ENCODE measurements around the gene MYBPHL.
"Not testable (repeated sequence)": the region's sequence is repeated elsewhere in the genome, so short reads cannot be mapped to it uniquely, and the experiment has no call there.

MYBPHL gene

DNA sequence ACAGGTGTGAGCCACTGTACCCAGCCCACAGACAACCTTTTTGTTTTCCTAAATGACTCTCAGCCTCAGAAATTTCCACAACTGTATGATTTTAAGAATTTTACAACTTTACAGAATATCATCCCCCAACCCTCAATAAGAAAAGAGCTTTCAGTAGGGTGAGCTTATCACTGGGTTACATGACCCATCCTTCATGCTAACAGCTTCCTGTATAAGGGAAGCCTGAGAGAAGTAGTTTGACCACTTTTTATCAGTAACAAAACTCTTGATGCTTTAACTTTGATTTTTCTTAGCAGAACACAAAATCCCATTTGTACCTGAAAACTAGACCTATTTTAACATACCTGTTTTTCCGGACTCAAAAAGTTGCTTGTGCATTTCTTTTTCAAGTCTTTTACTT, 9.7 kb upstream of the MYBPHL start:
- no peaks in the 10 kb centered on the region for H3K27me3 Mint-ChIP-seq
- H3K4me3 Mint-ChIP-seq, result no peak overlapping the region
- H3K27ac Mint-ChIP-seq, result no peak overlapping the region
- H3K36me3 Mint-ChIP-seq (ENCODE audit: low read depth), result no peaks in the 10 kb centered on the region
- no peaks in the 10 kb centered on the region for H3K9me3 Mint-ChIP-seq
- no peaks in the 10 kb centered on the region for H3K4me1 Mint-ChIP-seq (ENCODE audit: low read depth)

DNA sequence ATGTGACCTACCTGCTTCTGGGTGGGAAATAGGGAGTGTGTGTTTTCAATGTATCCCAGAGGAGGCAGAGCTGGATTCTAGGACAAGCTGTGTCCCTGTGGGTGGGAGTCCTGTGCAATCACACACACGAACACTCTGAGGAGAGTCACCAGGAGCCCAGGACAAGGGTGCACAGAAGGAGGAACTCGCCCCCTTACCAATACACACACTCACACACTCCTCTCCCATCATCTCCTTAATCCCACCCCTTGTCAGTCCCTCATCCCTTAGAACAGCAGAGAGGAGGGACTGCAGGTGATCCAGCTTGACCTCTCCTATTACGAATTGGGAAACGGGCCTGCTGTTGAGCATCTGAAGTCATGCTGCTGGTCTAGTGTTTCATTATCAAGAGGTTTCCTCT, 8.5 kb upstream of the MYBPHL start:
- H3K9me3 Mint-ChIP-seq, result no peaks in the 10 kb centered on the region
- no peaks in the 10 kb centered on the region for H3K4me1 Mint-ChIP-seq (ENCODE audit: low read depth)
- no peak overlapping the region for H3K4me3 Mint-ChIP-seq
- no peak overlapping the region for H3K27ac Mint-ChIP-seq
- no peaks in the 10 kb centered on the region for H3K27me3 Mint-ChIP-seq
- H3K36me3 Mint-ChIP-seq (ENCODE audit: low read depth), result no peaks in the 10 kb centered on the region

DNA sequence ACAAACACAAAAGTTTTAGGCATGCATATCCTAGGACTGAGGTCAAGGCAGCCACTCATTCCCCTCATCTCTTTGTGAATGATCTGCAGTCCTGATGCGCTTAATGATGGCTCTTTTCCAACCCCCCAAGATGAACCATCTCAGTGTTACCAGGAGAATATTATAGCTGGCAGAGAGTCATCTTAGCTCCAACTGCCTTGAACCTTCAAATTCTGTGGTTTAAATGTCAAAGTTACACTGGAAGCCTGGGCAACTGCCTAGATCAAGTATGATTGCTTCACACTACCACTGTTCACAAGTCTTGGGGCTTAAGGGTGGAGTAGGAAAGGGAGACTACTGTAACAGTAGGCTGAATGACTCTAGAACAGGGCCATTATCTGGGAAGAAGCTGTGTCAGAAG, 8.0 kb upstream of the MYBPHL start:
- Mint-ChIP-seq H3K4me3 (no peak overlapping the region), H3K4me1 (ENCODE audit: low read depth) (no peaks in the 10 kb centered on the region), H3K27me3 (no peaks in the 10 kb centered on the region), H3K9me3 (no peaks in the 10 kb centered on the region), H3K36me3 (ENCODE audit: low read depth) (no peaks in the 10 kb centered on the region), H3K27ac (no peak overlapping the region)

DNA sequence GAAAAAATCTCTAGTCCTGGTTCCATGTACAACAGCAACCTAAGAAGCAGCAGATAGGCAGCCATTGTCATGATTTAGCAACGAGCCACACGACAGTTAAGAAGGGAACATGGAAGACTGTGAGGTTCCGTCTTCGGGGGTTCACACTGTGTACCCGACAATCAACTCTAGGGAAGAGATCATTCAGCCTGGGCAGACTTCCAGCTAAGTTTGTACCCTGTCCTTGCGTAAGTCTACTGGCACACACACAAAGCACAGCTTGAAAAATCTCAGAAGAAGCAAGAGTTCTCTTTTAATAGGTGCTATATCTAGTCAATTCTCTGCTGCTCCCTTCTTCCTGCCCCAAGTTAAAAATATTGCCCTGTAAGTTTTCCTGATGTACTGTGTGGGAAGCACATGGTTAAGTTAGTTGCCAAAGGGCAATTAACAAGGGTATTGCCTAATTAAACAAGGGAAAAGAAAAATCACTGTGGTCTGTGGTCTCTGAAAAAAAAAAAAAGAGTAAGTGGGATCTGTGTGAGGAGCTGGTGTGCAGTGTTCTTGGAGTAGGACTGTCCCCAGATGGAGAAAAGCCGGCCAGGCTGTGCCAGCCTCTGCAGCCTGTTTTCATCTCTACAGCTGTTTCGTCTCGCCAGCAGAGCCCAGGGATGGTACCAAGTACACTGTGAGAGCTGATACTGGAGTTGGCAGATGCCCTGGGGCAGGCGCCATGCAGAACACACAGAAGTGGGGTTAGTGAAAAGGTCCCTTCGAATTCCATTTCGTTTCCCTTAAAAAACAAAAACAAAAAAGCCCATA, 6.4 kb upstream of the MYBPHL start:
- Mint-ChIP-seq H3K36me3 (ENCODE audit: low read depth) (no peaks in the 10 kb centered on the region), H3K4me3 (no peak overlapping the region), H3K27me3 (no peaks in the 10 kb centered on the region), H3K27ac (no peak overlapping the region), H3K9me3 (no peaks in the 10 kb centered on the region), H3K4me1 (ENCODE audit: low read depth) (no peaks in the 10 kb centered on the region)

DNA sequence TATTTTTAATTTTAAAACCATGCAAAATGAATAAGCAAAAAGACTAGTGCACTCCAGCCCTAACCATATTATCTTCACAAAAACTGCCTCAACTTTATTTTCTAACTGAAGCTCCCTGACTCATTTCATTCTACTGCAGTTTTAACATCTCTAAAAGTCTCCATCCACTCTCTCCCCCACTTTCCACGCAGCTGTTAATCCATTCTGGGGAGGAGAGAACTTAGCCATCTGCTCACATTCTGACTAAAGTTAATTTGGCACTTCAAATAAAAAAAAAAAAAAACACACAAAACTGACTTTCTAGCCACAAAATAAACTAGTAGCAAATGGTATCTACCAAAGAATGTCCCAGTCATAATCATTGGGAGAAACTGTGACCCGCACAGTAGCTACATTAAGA, 5.4 kb upstream of the MYBPHL start:
- Mint-ChIP-seq H3K4me1 (ENCODE audit: low read depth) (peaks cover 2% of the 10 kb centered on the region), H3K27me3 (no peaks in the 10 kb centered on the region), H3K36me3 (ENCODE audit: low read depth) (no peaks in the 10 kb centered on the region), H3K4me3 (no peak overlapping the region), H3K9me3 (no peaks in the 10 kb centered on the region), H3K27ac (no peak overlapping the region)

DNA sequence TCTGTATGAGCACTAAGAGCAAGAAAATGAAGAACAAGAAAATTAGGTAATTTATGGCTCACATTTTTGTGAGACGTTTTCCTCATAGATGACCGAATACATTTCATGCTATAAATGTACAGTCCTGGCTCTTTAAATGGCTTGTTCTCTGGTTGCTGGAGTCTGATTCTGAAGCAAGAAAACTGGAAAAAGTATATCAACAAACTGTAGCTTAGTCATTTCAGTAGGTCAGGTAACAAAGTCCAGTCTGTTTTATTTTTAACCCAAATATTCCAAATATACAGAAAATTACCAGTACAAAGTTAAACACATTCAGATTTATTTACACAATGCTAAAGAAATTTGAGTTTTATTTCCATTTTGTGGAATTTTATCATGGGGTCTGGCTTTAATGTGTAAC, 2.5 kb upstream of the MYBPHL start:
- no peaks in the 10 kb centered on the region for H3K27me3 Mint-ChIP-seq
- no peaks in the 10 kb centered on the region for H3K9me3 Mint-ChIP-seq
- H3K4me1 Mint-ChIP-seq (ENCODE audit: low read depth), result peaks cover 3% of the 10 kb centered on the region
- H3K27ac Mint-ChIP-seq, result no peak overlapping the region
- no peak overlapping the region for H3K4me3 Mint-ChIP-seq
- H3K36me3 Mint-ChIP-seq (ENCODE audit: low read depth), result no peaks in the 10 kb centered on the region

DNA sequence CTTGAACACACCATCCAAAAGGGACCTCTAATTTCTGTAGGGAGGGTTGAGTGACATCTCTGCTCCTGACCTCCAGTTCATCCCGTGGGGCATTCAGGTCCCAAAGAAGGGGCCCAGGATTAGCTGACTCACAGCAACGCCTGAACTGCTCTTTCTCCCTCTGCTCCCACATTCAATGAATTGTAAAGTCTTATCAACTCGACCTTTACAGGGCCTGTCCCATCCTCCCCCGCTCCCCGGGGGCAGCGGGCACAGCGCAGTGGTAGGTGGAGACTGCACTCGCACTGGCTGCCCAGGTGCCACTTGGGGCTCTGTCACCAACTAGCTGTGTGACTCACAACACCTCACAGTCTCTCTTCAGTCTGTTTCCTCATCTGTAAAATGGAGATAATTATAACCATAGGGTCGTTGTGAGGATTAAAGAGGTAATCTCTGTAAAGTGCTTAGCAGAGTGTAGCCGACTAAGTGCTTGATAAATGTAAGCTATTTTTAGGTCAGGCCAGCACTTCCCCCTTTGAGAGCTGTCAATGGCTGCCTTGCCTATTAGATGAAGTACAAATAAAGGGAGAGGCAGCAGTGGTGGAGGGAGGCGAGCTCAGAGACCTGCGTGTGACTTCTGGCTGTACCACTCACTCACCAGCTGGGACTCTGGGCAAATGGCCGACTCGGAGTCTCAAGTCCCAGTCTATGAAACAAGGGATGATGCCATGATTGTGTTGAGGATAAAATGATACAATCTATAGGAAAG, 637 bp upstream of the MYBPHL start:
- Mint-ChIP-seq H3K27ac (no peak overlapping the region), H3K27me3 (no peaks in the 10 kb centered on the region), H3K9me3 (no peaks in the 10 kb centered on the region), H3K4me1 (ENCODE audit: low read depth) (peaks cover 3% of the 10 kb centered on the region), H3K4me3 (no peak overlapping the region), H3K36me3 (ENCODE audit: low read depth) (no peaks in the 10 kb centered on the region)

DNA sequence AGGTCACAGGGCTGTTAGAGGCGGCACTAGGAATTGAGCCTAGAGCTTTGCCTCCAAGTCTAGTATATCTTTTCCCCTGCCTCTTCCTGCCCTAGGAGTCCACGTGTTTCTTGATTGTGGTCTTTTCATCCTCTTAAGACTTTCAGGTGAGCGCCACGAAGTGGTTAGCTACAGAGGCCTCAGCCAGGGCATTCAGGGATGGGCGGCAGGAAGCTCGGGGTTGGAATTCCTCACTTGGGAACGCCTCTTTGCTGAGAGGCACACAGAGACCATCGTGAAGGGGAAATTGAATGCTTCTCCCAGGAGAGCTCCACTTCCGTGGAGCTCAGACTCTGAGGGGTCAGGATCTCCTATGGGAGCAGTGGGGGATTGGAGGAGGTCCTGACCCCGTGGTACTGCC, 820 bp downstream of the MYBPHL start:
- not testable (repeated sequence) for H3K4me1 Mint-ChIP-seq (ENCODE audit: low read depth); H3K4me3 Mint-ChIP-seq; H3K36me3 Mint-ChIP-seq (ENCODE audit: low read depth); H3K9me3 Mint-ChIP-seq; H3K27ac Mint-ChIP-seq; H3K27me3 Mint-ChIP-seq

DNA sequence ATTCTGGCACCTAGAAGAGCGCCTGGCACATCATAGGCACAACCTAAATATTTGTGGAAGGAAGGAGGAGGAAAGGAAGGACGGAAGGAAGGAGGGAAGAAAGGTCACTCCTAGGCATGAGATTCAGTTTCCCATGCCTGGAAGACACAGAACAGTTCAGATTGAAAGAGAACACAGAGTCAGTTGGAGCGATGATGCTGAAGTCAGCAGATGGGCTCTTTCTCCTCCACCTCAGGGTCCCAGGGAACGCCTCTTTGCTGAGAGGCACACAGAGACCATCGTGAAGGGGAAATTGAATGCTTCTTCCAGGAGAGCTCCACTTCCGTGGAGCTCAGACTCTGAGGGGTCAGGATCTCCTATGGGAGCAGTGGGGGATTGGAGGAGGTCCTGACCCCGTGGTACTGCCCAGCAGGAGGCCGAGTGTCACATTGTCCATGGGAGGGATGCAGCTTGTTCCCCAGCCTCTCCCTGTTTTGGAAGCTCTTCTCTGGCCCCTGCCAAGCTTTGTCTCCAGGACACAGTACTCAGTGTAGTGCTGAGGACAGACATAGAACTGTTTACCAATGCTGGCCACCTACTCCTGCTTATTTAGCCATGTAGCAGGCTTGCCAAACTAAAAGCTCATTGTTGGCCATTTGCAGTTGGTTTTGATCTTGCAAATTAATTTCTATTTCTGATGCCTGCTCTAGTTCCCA, 2.4 kb downstream of the MYBPHL start:
- Mint-ChIP-seq H3K4me3 (no peak overlapping the region), H3K4me1 (ENCODE audit: low read depth) (peaks cover 3% of the 10 kb centered on the region), H3K27me3 (no peaks in the 10 kb centered on the region), H3K9me3 (no peaks in the 10 kb centered on the region), H3K36me3 (ENCODE audit: low read depth) (no peaks in the 10 kb centered on the region), H3K27ac (no peak overlapping the region)

DNA sequence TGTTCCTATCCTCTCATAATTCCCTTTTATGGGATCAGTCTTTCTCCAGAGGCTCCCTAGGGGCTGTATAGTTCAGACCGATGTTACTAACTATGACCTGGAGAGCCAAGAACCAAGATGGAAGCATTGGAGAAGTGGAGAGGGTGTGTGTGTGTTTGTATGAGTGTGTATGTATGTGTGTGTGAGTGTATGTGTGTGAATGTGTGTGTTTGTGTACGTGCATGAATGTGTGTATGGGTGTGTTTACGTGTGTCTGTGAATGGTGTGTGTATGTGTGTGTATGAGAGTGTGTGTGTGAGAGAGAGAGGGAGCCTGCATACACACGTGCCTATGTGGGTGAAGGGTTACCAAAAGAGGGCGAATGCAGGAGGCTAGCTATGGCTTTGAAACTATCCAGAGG, 4.9 kb downstream of the MYBPHL start:
- H3K36me3 Mint-ChIP-seq (ENCODE audit: low read depth), result no peaks in the 10 kb centered on the region
- H3K4me3 Mint-ChIP-seq, result no peak overlapping the region

DNA sequence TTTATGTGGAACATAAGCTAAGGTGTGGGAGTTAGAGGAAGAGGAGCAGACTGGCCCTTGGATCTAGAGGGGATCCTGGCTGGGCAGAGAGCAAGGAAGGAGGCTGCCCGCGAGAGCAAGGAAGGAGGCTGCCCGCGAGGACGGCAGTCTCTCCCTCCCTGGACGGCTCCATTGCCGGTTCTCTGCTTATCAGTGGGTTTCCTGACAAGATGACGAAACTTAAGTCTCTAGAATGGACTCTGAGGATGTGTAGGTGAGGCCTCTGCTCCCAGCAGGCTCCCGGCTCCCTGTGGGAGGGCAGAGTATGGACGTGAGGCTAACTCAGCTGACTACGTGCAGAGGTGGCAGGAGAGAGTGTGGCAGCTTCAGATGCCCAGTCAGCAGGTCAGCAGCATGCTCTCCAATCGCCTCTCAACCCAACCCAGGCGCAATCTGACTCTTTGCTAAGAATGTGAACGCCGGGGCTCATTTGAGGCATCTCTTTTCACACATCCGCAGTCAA, 6.1 kb downstream of the MYBPHL start:
- Mint-ChIP-seq H3K36me3 (ENCODE audit: low read depth) (no peaks in the 10 kb centered on the region), H3K27ac (no peak overlapping the region), H3K4me1 (ENCODE audit: low read depth) (no peaks in the 10 kb centered on the region), H3K9me3 (no peaks in the 10 kb centered on the region), H3K4me3 (no peak overlapping the region), H3K27me3 (no peaks in the 10 kb centered on the region)

More for the DNA sequence above, 4.9 kb downstream of the MYBPHL start:
- H3K9me3 Mint-ChIP-seq, result no peaks in the 10 kb centered on the region
- no peak overlapping the region for H3K27ac Mint-ChIP-seq
- no peaks in the 10 kb centered on the region for H3K27me3 Mint-ChIP-seq
- H3K4me1 Mint-ChIP-seq (ENCODE audit: low read depth), result no peaks in the 10 kb centered on the region

DNA sequence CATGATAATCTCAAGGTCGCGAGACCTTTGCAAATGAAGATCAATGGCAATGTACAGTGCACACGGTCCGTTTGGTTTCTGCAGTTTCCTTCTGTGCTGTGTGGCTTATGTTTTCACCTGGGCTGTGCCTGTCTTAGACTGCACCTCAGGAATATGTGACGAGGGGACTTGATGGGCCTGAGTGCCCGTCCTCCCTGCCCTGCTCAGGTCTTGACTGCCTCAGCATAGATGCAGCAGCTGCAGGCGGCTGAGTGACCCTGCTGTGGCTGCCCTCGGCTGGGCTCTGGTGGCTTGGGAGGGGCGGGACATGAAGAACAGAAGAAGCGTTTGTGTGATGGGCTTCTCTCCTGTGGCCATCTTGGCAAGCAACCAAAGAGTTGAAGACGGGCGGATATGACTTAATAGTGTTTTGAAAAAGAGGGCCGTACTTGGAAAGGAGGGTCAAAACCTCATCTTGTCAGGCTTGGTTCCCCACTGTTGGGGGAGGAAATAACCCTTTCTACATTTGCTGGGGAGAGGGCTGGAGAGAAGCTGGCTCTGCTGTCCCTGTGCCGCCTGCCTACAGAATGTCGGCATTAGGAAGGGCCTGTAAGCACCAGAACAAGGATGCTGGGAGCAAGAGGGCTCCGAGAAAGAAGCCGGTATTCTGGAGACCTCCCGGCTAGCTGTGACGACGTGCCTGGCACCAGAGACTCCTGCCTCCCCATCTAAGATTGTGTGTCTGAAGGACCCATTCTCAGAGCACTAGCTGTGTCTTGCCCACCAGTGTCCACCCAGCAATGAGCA, 7.1 kb downstream of the MYBPHL start:
- H3K36me3 Mint-ChIP-seq (ENCODE audit: low read depth), result no peaks in the 10 kb centered on the region
- no peaks in the 10 kb centered on the region for H3K4me1 Mint-ChIP-seq (ENCODE audit: low read depth)
- no peak overlapping the region for H3K27ac Mint-ChIP-seq
- no peaks in the 10 kb centered on the region for H3K9me3 Mint-ChIP-seq
- H3K27me3 Mint-ChIP-seq, result no peaks in the 10 kb centered on the region
- H3K4me3 Mint-ChIP-seq, result no peak overlapping the region

DNA sequence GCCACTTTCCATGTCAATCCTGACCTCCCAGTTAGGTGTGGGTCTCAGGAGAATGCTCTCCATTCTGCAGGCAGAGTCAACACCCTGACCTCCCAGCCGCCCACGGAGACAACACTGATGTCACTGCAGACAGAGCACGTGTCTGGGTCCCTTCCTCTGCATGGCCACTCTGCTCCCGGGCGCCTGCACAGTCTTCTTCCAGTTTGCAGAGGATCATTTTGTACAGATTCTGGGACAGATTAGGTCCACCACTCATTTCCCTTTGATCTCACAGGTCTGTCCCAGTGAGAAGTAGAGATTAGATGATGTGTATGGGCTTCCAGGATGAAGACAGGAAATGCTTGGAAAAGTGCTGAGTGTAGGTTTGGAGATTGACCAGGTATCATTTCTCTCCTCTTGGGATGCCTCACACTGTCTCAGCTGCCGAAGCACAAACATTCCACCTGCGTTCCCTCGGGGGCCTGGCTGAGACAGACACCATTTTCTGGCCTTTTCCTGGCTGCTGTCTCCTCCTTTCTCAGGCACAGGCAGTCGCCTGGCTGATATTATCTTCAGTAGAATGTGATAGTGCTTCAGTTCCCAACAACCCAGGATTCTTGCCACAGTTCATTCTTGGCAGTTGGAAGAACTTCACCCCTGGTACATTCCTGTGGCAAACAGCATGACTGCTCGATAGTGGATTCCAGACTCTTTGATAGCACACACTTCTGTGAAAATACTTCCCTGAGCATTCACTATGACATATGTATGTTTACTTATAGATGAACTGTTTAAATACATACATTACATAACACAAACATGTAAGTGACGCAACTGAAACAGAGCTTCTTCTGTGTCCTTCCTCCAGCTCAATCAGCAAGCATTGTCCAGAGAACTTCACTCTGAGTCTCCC, 7.9 kb downstream of the MYBPHL start:
- no peaks in the 10 kb centered on the region for H3K36me3 Mint-ChIP-seq (ENCODE audit: low read depth)
- H3K9me3 Mint-ChIP-seq, result no peaks in the 10 kb centered on the region
- H3K27me3 Mint-ChIP-seq, result no peaks in the 10 kb centered on the region
- no peaks in the 10 kb centered on the region for H3K4me1 Mint-ChIP-seq (ENCODE audit: low read depth)
- H3K27ac Mint-ChIP-seq, result no peak overlapping the region
- H3K4me3 Mint-ChIP-seq, result no peak overlapping the region

DNA sequence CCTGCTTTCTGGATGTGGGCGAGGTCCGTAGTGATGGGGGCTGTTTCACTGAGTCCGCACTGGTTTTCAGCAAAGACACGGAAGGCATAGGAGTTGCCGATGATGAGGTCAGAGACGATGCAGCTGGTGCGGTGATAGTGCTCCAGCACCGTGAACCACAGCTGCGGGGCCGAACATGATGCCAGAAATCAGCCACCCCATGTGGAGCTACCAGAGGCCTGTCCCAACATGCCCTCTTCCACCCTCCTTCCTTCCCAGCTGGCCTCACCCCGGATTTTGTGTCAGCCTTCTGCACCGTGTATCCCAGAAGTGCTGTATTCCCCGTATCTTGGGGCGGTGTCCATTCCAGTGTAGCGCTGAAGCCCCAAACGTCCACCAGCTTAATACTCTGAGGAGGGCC, 10.0 kb downstream of the MYBPHL start:
- no peaks in the 10 kb centered on the region for H3K36me3 Mint-ChIP-seq (ENCODE audit: low read depth)

More for the DNA sequence above, 10.0 kb downstream of the MYBPHL start:
- no peaks in the 10 kb centered on the region for H3K4me1 Mint-ChIP-seq (ENCODE audit: low read depth)
- no peaks in the 10 kb centered on the region for H3K27me3 Mint-ChIP-seq
- H3K4me3 Mint-ChIP-seq, result no peak overlapping the region
- no peak overlapping the region for H3K27ac Mint-ChIP-seq
- H3K9me3 Mint-ChIP-seq, result no peaks in the 10 kb centered on the region

Data from stimulated activated naive CD8-positive, alpha-beta T cell treated with anti-CD3 and anti-CD28 coated beads, Interleukin-15, Interleukin-2, amounts not matched to agents 100 ng/mL and 50 ng/mL, for 24 hours (primary cell).